MM.1S (cell line): Measurements from ENCODE around the gene POGLUT3.

Source experiments
- EZH2 ChIP-seq: fragments of 300-600 bp; sonication (generic); optimal IDR thresholded peaks from 2 replicates; pipeline ENCODE3; 2017; ENCODE audit warnings: low read depth, mild to moderate bottlenecking, antibody characterized with exemption, low read length, mixed read lengths
- EZH2phosphoT487 ChIP-seq: fragments of 300-600 bp; sonication (generic); IDR thresholded peaks from 2 replicates; pipeline ENCODE4 v1.6.1; 2018; ENCODE audit warnings: antibody characterized with exemption, low read length
- TF ChIP-seq, protein P1 (sequence below): fragments of 300-600 bp; sonication (generic); IDR thresholded peaks from 2 replicates; pipeline ENCODE4 v1.5.1; 2016; ENCODE audit warnings: antibody characterized with exemption, low read length, mixed read lengths

DNA sequence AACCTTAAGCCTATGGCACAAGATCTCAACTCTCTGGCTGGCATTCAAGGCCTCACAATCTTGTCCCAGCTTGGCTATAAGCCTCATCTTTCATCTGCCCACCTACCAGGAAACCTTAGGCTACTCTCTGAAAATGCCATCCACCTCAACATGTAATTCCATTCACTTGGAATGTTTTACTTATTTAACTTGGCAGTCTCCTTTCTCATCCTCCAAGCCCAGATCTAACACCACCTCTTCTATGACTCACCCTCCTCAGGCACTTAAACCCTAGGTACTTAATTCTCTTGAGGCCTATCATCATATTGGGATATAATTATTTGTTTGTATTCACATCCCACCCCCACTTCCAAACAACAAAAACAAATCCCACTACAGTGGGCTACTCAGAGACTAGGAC lies 15.0 kb downstream of the POGLUT3 start:
- TF ChIP-seq, protein P1, sequence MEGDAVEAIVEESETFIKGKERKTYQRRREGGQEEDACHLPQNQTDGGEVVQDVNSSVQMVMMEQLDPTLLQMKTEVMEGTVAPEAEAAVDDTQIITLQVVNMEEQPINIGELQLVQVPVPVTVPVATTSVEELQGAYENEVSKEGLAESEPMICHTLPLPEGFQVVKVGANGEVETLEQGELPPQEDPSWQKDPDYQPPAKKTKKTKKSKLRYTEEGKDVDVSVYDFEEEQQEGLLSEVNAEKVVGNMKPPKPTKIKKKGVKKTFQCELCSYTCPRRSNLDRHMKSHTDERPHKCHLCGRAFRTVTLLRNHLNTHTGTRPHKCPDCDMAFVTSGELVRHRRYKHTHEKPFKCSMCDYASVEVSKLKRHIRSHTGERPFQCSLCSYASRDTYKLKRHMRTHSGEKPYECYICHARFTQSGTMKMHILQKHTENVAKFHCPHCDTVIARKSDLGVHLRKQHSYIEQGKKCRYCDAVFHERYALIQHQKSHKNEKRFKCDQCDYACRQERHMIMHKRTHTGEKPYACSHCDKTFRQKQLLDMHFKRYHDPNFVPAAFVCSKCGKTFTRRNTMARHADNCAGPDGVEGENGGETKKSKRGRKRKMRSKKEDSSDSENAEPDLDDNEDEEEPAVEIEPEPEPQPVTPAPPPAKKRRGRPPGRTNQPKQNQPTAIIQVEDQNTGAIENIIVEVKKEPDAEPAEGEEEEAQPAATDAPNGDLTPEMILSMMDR: no peak
- TF ChIP-seq EZH2phosphoT487: no peak
- TF ChIP-seq EZH2: no peak
